HepG2 (cell line): ENCODE data around the gene FITM1. TPM values are rescaled to one million over a fixed set of nuclear protein-coding genes. Genes with fewer than 3 reads are reported as not detected.

ENCODE experiments used
- BRD4 ChIP-seq: sonication (generic); formaldehyde crosslinking; IDR thresholded peaks from 2 replicates; pipeline ENCODE4 v1.4.0; 2020; ENCODE audit warnings: missing genetic modification reagents
- FOXK1 ChIP-seq: sonication (generic); formaldehyde crosslinking; IDR thresholded peaks from 2 replicates; pipeline ENCODE4 v1.4.0; 2020; ENCODE audit warnings: low read depth, missing genetic modification reagents, borderline replicate concordance
- KDM5B ChIP-seq: sonication (generic); formaldehyde crosslinking; IDR thresholded peaks from 2 replicates; pipeline ENCODE4 v1.4.0; 2020; ENCODE audit warnings: missing genetic modification reagents, mild to moderate bottlenecking, borderline replicate concordance
- RXRA ChIP-seq: sonication (generic); formaldehyde crosslinking; IDR thresholded peaks from 2 replicates; pipeline ENCODE4 v1.5.1; 2020; ENCODE audit warnings: missing genetic modification reagents
- SALL1 ChIP-seq: sonication (generic); formaldehyde crosslinking; IDR thresholded peaks from 2 replicates; pipeline ENCODE4 v1.8.0; 2022; ENCODE audit warnings: mild to moderate bottlenecking, missing genetic modification reagents
- SCMH1 ChIP-seq: sonication (generic); formaldehyde crosslinking; IDR thresholded peaks from 2 replicates; pipeline ENCODE4 v1.9.0; 2021; ENCODE audit warnings: missing genetic modification reagents, mild to moderate bottlenecking, borderline replicate concordance
- TOE1 ChIP-seq: sonication (generic); formaldehyde crosslinking; IDR thresholded peaks from 2 replicates; pipeline ENCODE4 v1.4.0; 2020; ENCODE audit warnings: mild to moderate bottlenecking, missing genetic modification reagents
- ZNF510 ChIP-seq: sonication (generic); formaldehyde crosslinking; IDR thresholded peaks from 2 replicates; pipeline ENCODE4 v1.4.0; 2020; ENCODE audit warnings: low read depth, mild to moderate bottlenecking, missing genetic modification reagents
- ZNF550 ChIP-seq: sonication (generic); formaldehyde crosslinking; IDR thresholded peaks from 2 replicates; pipeline ENCODE4 v1.4.0; 2020; ENCODE audit warnings: mild to moderate bottlenecking, missing genetic modification reagents, borderline replicate concordance
- ZNF619 ChIP-seq: sonication (generic); formaldehyde crosslinking; IDR thresholded peaks from 2 replicates; pipeline ENCODE4 v1.4.0; 2020; ENCODE audit warnings: mild to moderate bottlenecking, missing genetic modification reagents
- polyA plus RNA-seq, 8 experiments: library from polyadenylated mRNA; depleted of rRNA in 3 of 8; stranded (reverse) in 7 of 8; unstranded in 1 of 8; fragments of >200 nt; fragmentation: Illumina TruSeq in 4 of 8; extraction: Trizol in 4 of 8; gene quantifications; 2 replicates each; pipeline versions ENCODE4 v1.2.1 to v1.2.3, GENCODE V29; 2011 to 2016; ENCODE audit warnings: low read depth in 4 of 8, missing spikeins in 1 of 8, mixed read lengths in 1 of 8; ENCODE audit not compliant: insufficient read depth in 1 of 8
- total RNA-seq, 5 experiments: library from RNA; depleted of rRNA; stranded (reverse); fragments of >200 nt; fragmentation: Illumina TruSeq; extraction: Trizol; gene quantifications; 2 replicates each; pipeline ENCODE4 v1.2.3, GENCODE V29; 2016; ENCODE audit warnings: low read depth in 1 of 5
- TF ChIP-seq, protein P1 (sequence below): sonication (generic); formaldehyde crosslinking; IDR thresholded peaks from 2 replicates; pipeline ENCODE4 v1.5.0; 2020; ENCODE audit warnings: mild to moderate bottlenecking, missing genetic modification reagents, borderline replicate concordance
- TF ChIP-seq, protein P2 (sequence below): sonication (generic); formaldehyde crosslinking; IDR thresholded peaks from 2 replicates; pipeline ENCODE4 v1.8.1; 2023; ENCODE audit warnings: mild to moderate bottlenecking, missing genetic modification reagents, borderline replicate concordance
- TF ChIP-seq, protein P3 (sequence below): sonication (generic); formaldehyde crosslinking; IDR thresholded peaks from 2 replicates; pipeline ENCODE4 v1.4.0; 2020; ENCODE audit warnings: missing genetic modification reagents

The FITM1 gene
- total and polyA plus RNA-seq, 2 of the 13 experiments (the other 11 are each of a cell fraction or from before 2014, with no cell fraction given) = 2.7 to 5.8 TPM

DNA sequence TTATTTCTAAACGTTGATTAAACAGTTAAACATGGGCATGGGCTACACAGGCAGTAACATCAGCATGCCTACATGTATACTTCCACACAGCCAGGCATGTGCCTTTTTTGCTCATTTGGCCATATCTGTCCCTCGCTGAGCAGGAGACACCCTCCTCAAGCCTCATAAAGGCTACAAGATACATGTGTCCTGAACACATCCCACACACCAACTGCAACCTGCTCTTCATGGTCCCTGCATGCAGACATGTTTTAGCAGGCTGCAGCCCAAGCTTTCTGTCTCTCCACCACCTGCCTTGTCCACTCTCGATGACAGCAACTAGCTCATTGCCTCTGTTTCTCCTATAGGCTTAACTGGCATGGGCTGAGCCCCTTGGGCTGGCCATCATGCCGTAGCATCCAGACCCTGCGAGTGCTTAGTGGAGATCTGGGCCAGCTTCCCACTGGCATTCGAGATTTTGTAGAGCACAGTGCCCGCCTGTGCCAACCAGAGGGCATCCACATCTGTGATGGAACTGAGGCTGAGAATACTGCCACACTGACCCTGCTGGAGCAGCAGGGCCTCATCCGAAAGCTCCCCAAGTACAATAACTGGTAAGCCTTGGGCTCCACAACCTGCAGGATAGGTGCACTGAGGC lies 33.8 kb upstream of the FITM1 start (continued):
- TF ChIP-seq, protein P1, sequence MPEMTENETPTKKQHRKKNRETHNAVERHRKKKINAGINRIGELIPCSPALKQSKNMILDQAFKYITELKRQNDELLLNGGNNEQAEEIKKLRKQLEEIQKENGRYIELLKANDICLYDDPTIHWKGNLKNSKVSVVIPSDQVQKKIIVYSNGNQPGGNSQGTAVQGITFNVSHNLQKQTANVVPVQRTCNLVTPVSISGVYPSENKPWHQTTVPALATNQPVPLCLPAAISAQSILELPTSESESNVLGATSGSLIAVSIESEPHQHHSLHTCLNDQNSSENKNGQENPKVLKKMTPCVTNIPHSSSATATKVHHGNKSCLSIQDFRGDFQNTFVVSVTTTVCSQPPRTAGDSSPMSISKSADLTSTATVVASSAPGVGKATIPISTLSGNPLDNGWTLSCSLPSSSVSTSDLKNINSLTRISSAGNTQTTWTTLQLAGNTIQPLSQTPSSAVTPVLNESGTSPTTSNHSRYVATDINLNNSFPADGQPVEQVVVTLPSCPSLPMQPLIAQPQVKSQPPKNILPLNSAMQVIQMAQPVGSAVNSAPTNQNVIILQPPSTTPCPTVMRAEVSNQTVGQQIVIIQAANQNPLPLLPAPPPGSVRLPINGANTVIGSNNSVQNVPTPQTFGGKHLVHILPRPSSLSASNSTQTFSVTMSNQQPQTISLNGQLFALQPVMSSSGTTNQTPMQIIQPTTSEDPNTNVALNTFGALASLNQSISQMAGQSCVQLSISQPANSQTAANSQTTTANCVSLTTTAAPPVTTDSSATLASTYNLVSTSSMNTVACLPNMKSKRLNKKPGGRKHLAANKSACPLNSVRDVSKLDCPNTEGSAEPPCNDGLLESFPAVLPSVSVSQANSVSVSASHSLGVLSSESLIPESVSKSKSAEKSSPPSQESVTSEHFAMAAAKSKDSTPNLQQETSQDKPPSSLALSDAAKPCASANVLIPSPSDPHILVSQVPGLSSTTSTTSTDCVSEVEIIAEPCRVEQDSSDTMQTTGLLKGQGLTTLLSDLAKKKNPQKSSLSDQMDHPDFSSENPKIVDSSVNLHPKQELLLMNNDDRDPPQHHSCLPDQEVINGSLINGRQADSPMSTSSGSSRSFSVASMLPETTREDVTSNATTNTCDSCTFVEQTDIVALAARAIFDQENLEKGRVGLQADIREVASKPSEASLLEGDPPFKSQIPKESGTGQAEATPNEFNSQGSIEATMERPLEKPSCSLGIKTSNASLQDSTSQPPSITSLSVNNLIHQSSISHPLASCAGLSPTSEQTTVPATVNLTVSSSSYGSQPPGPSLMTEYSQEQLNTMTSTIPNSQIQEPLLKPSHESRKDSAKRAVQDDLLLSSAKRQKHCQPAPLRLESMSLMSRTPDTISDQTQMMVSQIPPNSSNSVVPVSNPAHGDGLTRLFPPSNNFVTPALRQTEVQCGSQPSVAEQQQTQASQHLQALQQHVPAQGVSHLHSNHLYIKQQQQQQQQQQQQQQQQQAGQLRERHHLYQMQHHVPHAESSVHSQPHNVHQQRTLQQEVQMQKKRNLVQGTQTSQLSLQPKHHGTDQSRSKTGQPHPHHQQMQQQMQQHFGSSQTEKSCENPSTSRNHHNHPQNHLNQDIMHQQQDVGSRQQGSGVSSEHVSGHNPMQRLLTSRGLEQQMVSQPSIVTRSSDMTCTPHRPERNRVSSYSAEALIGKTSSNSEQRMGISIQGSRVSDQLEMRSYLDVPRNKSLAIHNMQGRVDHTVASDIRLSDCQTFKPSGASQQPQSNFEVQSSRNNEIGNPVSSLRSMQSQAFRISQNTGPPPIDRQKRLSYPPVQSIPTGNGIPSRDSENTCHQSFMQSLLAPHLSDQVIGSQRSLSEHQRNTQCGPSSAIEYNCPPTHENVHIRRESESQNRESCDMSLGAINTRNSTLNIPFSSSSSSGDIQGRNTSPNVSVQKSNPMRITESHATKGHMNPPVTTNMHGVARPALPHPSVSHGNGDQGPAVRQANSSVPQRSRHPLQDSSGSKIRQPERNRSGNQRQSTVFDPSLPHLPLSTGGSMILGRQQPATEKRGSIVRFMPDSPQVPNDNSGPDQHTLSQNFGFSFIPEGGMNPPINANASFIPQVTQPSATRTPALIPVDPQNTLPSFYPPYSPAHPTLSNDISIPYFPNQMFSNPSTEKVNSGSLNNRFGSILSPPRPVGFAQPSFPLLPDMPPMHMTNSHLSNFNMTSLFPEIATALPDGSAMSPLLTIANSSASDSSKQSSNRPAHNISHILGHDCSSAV = 0 out of 2 replicates have a peak, but pooled peaks have one; percentile 80
- TF ChIP-seq, protein P2, sequence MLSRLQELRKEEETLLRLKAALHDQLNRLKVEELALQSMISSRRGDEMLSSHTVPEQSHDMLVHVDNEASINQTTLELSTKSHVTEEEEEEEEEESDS = no peak
- TF ChIP-seq SALL1 (CRISPR knock-in tag) (peak; percentile 33; the same call in 1 of the 2 replicates), BRD4 (0 out of 2 replicates have a peak, but pooled peaks have one; percentile 62), ZNF550 (CRISPR knock-in tag) (peak; percentile 95; the same call in 1 of the 2 replicates), ZNF510 (CRISPR knock-in tag) (no peak), ZNF619 (CRISPR knock-in tag) (peak; percentile 74; the same call in 1 of the 2 replicates), SCMH1 (CRISPR knock-in tag) (no peak), RXRA (CRISPR knock-in tag) (no peak; the same call in 1 of the 2 replicates), KDM5B (CRISPR knock-in tag) (peak; percentile 55), FOXK1 (CRISPR knock-in tag) (no peak), TOE1 (CRISPR knock-in tag) (no peak)
- TF ChIP-seq, protein P3, sequence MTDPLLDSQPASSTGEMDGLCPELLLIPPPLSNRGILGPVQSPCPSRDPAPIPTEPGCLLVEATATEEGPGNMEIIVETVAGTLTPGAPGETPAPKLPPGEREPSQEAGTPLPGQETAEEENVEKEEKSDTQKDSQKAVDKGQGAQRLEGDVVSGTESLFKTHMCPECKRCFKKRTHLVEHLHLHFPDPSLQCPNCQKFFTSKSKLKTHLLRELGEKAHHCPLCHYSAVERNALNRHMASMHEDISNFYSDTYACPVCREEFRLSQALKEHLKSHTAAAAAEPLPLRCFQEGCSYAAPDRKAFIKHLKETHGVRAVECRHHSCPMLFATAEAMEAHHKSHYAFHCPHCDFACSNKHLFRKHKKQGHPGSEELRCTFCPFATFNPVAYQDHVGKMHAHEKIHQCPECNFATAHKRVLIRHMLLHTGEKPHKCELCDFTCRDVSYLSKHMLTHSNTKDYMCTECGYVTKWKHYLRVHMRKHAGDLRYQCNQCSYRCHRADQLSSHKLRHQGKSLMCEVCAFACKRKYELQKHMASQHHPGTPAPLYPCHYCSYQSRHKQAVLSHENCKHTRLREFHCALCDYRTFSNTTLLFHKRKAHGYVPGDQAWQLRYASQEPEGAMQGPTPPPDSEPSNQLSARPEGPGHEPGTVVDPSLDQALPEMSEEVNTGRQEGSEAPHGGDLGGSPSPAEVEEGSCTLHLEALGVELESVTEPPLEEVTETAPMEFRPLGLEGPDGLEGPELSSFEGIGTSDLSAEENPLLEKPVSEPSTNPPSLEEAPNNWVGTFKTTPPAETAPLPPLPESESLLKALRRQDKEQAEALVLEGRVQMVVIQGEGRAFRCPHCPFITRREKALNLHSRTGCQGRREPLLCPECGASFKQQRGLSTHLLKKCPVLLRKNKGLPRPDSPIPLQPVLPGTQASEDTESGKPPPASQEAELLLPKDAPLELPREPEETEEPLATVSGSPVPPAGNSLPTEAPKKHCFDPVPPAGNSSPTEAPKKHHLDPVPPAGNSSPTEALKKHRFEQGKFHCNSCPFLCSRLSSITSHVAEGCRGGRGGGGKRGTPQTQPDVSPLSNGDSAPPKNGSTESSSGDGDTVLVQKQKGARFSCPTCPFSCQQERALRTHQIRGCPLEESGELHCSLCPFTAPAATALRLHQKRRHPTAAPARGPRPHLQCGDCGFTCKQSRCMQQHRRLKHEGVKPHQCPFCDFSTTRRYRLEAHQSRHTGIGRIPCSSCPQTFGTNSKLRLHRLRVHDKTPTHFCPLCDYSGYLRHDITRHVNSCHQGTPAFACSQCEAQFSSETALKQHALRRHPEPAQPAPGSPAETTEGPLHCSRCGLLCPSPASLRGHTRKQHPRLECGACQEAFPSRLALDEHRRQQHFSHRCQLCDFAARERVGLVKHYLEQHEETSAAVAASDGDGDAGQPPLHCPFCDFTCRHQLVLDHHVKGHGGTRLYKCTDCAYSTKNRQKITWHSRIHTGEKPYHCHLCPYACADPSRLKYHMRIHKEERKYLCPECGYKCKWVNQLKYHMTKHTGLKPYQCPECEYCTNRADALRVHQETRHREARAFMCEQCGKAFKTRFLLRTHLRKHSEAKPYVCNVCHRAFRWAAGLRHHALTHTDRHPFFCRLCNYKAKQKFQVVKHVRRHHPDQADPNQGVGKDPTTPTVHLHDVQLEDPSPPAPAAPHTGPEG (CRISPR knock-in tag) = peak; percentile 33; the same call in 1 of the 2 replicates
